ENCODE results near the gene BHLHA9.

GRCh38 chr17:1271030-1271423 lies 783 bp downstream of the BHLHA9 start:
- TF ChIP-seq CTCF (IDR thresholded peaks at IDR 0.05) (no peak), POLR2A (IDR thresholded peaks at IDR 0.05) (no peak)
